ENCODE data around the gene NOG. TPM values are rescaled to one million over a fixed set of nuclear protein-coding genes. Genes with fewer than 3 reads are reported as not detected.
A peak's percentile ranks its signal among the peaks of the same experiment; 100 is the strongest.

NOG gene
- total RNA-seq: under 1 TPM; 0.37 to 0.82 (median 0.68) TPM

DNA sequence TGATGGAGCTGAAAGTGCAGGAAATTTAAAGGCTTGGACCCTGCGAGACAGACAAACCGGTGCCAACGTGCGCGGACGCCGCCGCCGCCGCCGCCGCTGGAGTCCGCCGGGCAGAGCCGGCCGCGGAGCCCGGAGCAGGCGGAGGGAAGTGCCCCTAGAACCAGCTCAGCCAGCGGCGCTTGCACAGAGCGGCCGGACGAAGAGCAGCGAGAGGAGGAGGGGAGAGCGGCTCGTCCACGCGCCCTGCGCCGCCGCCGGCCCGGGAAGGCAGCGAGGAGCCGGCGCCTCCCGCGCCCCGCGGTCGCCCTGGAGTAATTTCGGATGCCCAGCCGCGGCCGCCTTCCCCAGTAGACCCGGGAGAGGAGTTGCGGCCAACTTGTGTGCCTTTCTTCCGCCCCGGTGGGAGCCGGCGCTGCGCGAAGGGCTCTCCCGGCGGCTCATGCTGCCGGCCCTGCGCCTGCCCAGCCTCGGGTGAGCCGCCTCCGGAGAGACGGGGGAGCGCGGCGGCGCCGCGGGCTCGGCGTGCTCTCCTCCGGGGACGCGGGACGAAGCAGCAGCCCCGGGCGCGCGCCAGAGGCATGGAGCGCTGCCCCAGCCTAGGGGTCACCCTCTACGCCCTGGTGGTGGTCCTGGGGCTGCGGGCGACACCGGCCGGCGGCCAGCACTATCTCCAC lies at the start of gene NOG:
Gene NOG, plus strand, starts transcription at position 54 of the 674 bp plus-strand sequence. Its CDS starts 525 bp downstream, at position 579.
- TF ChIP-seq, protein P1, sequence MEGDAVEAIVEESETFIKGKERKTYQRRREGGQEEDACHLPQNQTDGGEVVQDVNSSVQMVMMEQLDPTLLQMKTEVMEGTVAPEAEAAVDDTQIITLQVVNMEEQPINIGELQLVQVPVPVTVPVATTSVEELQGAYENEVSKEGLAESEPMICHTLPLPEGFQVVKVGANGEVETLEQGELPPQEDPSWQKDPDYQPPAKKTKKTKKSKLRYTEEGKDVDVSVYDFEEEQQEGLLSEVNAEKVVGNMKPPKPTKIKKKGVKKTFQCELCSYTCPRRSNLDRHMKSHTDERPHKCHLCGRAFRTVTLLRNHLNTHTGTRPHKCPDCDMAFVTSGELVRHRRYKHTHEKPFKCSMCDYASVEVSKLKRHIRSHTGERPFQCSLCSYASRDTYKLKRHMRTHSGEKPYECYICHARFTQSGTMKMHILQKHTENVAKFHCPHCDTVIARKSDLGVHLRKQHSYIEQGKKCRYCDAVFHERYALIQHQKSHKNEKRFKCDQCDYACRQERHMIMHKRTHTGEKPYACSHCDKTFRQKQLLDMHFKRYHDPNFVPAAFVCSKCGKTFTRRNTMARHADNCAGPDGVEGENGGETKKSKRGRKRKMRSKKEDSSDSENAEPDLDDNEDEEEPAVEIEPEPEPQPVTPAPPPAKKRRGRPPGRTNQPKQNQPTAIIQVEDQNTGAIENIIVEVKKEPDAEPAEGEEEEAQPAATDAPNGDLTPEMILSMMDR (IDR thresholded peaks at IDR 0.05): no peak
- ATAC-seq (ENCODE audit: low FRiP score) (peak; percentile 62), DNase-seq (ENCODE audit: low spot score) (no peak)

DNA sequence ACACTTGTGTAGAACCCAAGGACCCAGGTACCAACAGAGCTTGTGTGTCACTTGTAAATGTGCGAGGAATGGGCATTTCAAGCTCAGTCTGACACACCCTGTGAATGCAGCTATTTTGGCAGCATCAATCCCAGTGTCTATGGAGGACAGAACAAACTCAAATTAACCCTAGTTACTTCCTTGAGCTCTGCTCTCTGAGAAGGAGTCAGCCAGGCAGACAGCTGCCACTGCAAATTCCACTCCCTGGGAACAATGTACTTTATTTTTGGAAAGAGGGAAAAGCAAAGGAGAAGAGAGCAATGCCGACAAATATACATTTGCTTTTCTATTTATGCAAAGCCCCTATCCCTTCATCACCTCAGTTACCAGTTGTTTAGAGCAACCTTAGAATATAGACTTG lies 48.4 kb upstream of the NOG start:
- no peak for ATAC-seq (ENCODE audit: low FRiP score)
- DNase-seq (ENCODE audit: low spot score): no peak
- TF ChIP-seq, protein P1 (IDR thresholded peaks at IDR 0.05): no peak

DNA sequence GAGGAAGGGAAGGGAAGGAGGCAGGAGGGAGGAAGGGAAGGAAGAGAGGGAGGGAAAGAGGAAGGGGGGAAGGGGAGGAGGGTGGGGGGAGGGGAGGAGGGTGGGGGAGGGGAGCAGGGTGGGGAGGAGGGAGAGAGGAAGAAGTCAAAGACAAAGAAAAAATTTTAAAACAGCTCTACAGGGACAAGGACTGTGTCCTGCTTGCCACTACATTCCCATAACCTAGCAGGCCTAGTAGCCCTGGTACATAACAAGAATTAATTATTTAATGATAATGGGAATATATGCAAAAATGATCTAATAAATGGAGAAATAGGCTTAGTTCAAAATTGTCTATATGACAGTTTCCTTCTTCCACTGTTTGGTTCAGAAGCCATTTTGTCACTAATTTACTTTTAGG lies 47.6 kb upstream of the NOG start:
- ATAC-seq (ENCODE audit: low FRiP score) (no peak), DNase-seq (ENCODE audit: low spot score) (no peak)
- TF ChIP-seq, protein P1 (IDR thresholded peaks at IDR 0.05): no peak

- ATAC-seq (ENCODE audit: low FRiP score) (no peak), DNase-seq (ENCODE audit: low spot score) (no peak)
- TF ChIP-seq, protein P1 (IDR thresholded peaks at IDR 0.05): no peak
Measured at GRCh38 chr17:56548661-56549060, 44.8 kb upstream of the NOG start.

DNA sequence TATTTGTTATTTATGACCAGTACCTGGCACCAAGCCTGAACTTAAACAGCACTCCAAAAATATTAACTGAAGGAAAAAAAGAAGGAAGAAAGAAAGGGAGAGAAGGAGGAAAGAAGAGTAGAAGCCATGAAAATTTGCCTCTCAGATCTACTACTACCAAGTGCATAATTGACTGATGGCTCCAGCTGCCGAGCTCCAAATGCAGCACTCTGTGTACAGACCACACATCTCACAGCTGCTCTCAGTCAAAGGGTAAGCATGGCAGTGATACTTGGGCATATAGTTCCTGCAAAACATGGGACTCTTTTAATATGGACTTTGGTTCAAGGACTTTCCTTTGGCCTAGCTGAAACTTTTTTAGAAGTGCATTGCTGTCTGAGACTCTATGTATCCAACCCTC lies 44.0 kb upstream of the NOG start:
- TF ChIP-seq, protein P1 (IDR thresholded peaks at IDR 0.05): no peak
- DNase-seq (ENCODE audit: low spot score): no peak
- no peak for ATAC-seq (ENCODE audit: low FRiP score)

DNA sequence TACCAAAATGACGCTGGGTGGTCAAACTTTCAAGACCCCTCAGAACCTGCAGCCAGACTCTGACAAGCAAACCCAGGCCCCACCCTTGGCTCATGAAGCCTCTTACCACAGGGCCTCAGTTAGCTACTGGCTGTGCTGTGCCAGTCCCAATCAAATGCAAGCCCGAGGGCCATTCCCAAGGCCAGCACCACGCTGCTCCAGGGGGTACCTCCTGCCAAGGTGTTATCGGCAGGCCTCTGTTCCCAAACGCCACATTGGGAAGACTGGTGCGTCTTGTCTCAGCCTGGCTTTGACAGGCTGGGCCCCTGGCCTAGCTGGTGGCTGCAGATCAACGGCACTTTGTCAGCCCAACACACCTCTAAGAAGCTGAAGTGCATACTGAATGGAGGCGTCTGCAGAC lies 35.8 kb upstream of the NOG start:
- ATAC-seq (ENCODE audit: low FRiP score) (no peak), DNase-seq (ENCODE audit: low spot score) (no peak)
- TF ChIP-seq, protein P1 (IDR thresholded peaks at IDR 0.05): no peak

DNA sequence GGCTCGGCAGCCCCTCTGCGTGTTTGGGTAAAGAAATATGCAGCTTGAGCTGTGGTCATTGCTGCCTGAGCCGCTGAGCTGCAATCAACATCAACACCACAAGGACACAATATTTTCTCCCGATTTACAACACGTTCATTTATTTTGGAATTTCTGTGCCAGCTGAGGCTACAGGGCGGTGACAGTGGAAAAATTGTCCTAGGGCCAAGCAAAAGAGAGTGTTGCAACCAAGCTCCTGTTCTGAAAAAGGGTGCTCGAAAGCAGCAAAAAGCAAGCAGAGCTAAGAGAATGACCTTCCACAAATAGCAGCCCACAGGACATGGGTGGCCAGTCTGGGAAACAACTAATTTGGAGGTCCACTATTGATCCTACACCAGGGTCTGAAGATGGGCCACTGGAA lies 35.4 kb upstream of the NOG start:
- no peak for DNase-seq (ENCODE audit: low spot score)
- TF ChIP-seq, protein P1 (IDR thresholded peaks at IDR 0.05): no peak

More for the DNA sequence above, 35.4 kb upstream of the NOG start:
- ATAC-seq (ENCODE audit: low FRiP score): no peak

All from omental fat pad (tissue), 4 donors.